Ovary (tissue), 9 donors: ENCODE results near the gene YIF1A. TPM values are rescaled to one million over a fixed set of nuclear protein-coding genes. Genes with fewer than 3 reads are reported as not detected.

ENCODE experiments used
- DNase-seq, 5 donors: peaks; one replicate each; pipeline ENCODE4 v3.0.0-alpha.2; 2019 to 2020
- H3K27ac ChIP-seq, 2 donors: fragments of 200-600 bp; one replicate each; pipeline versions ENCODE4 v1.5.1 to v1.8.0; 2019 to 2022
- H3K27me3 ChIP-seq: fragments of 200-600 bp; one replicate; pipeline ENCODE4 v1.8.0; 2022
- H3K36me3 ChIP-seq: fragments of 200-600 bp; sonication (generic); one replicate; pipeline ENCODE4 v1.5.1; 2019
- H3K4me1 ChIP-seq: one replicate; pipeline ENCODE4 v1.8.1; 2013; ENCODE audit warnings: mild to moderate bottlenecking, moderate library complexity; ENCODE audit not compliant: insufficient read depth
- H3K4me3 ChIP-seq: fragments of 200-600 bp; sonication (generic); one replicate; pipeline ENCODE4 v1.5.1; 2017
- H3K9me3 ChIP-seq, 2 donors: fragments of 200-600 bp in 1 of 2; sonication (generic) in 1 of 2; one replicate each; pipeline versions ENCODE4 v1.5.1 to v1.8.1; 2013 to 2019; ENCODE audit warnings: mild to moderate bottlenecking in 1 of 2, moderate library complexity in 1 of 2
- EP300 ChIP-seq: sonication (generic); formaldehyde crosslinking; IDR thresholded peaks from one replicate; pipeline ENCODE4 v1.6.1; 2017; ENCODE audit warnings: antibody characterized with exemption
- POLR2A ChIP-seq: fragments of 450-650 bp; IDR thresholded peaks from one replicate; pipeline ENCODE4 v1.6.1; 2017; ENCODE audit warnings: antibody characterized with exemption, mild to moderate bottlenecking, moderate library complexity
- whole genome bisulfite sequencing, 3 donors: extraction: QIAGEN DNeasy Blood & Tissue Kit in 1 of 3; methylation state at CpG; one replicate each; pipeline versions ENCODE4 v1.1.5 to v1.1.7; 2013 to 2017; 5-methylcytosine and 5-hydroxymethylcytosine counted together
- intact Hi-C, 4 donors: fragments of 100-400 bp; cut with DNase I; formaldehyde crosslinking; loops; one replicate each; pipeline versions ENCODE4 v1.11.0 to v1.15.1; 2022 to 2023
- polyA plus RNA-seq, 2 donors: library from polyadenylated mRNA; stranded (reverse); fragments of 200-250 nt in 1 of 2; fragments of 350-450 nt in 1 of 2; fragmentation: Illumina TruSeq in 1 of 2; extraction: RNeasy Lipid Tissue Mini Kit (QIAGEN cat#74804) in 1 of 2; gene quantifications; one replicate each; pipeline ENCODE4 v1.2.3, GENCODE V29; 2013 to 2014
- total RNA-seq, 7 donors: library from RNA; depleted of rRNA in 2 of 7; stranded (reverse); fragments of >200 nt in 2 of 7; fragmentation: NEBNext Ultra II Directional in 3 of 7; extraction: Animal tissue kit (Norgen Biotek cat#: 25700) in 3 of 7; gene quantifications; one replicate each; pipeline versions ENCODE4 v1.1.0 to v1.2.4, GENCODE V29; 2016 to 2023
- TF ChIP-seq, protein P1 (sequence below), 3 donors: fragments of 450-650 bp in 2 of 3; fragments of 200-600 bp in 1 of 3; IDR thresholded peaks; one replicate each; pipeline versions ENCODE4 v1.5.1 to v1.8.0; 2016 to 2022; ENCODE audit warnings: antibody characterized with exemption in 3 of 3, mild to moderate bottlenecking in 1 of 3
- donor health status: DM: no; HTN: no; CAD: no; lungs with moderate emphysema.
- donor health status: DM: no; HTN: no; CAD: no.
- donor health status: Bipolar disorder and iron deficiency.
- donor health status: DM: yes; HTN: yes; CAD: no.
- donor health status: DM: no; HTN: no; CAD: no.
- donor health status: DM: yes; HTN: yes; CAD: no.

The YIF1A gene
- total and polyA plus RNA-seq, 9 donors, result 39.3 to 91.0 (median 64.2) TPM

- H3K36me3 ChIP-seq, result no peaks in the 10 kb centered on the region
- no peak for TF ChIP-seq POLR2A
- TF ChIP-seq, protein P1, sequence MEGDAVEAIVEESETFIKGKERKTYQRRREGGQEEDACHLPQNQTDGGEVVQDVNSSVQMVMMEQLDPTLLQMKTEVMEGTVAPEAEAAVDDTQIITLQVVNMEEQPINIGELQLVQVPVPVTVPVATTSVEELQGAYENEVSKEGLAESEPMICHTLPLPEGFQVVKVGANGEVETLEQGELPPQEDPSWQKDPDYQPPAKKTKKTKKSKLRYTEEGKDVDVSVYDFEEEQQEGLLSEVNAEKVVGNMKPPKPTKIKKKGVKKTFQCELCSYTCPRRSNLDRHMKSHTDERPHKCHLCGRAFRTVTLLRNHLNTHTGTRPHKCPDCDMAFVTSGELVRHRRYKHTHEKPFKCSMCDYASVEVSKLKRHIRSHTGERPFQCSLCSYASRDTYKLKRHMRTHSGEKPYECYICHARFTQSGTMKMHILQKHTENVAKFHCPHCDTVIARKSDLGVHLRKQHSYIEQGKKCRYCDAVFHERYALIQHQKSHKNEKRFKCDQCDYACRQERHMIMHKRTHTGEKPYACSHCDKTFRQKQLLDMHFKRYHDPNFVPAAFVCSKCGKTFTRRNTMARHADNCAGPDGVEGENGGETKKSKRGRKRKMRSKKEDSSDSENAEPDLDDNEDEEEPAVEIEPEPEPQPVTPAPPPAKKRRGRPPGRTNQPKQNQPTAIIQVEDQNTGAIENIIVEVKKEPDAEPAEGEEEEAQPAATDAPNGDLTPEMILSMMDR (IDR thresholded peaks at IDR 0.05), result no peak
- no peak for TF ChIP-seq EP300
- intact Hi-C loops, result loop anchor here in 2 of 4 donors (5.0 to 10.0 kb wide), 3 partner anchors 50 to 67 kb away; partner anchors contain the start of gene RIN1 (in 1 of the 2)
- no peaks in the 10 kb centered on the region for H3K27me3 ChIP-seq
- H3K4me3 ChIP-seq, result no peak overlapping the region
- peak in 1 of 5 donors; percentile 28 for DNase-seq
- WGBS, 3 donors, result 89 to 95% (median 90%) methylated on average over 16 of the region's 16 CpGs
- no peak overlapping the region for H3K27ac ChIP-seq
- H3K4me1 ChIP-seq, result peaks cover 10% of the 10 kb centered on the region
- H3K9me3 ChIP-seq, result no peaks in the 10 kb centered on the region
Observed at GRCh38 chr11:66284526-66285078, 4.3 kb downstream of the YIF1A start.

GRCh38 chr11:66283461-66284105 is 5.4 kb downstream of the YIF1A start:
- peaks cover 10% of the 10 kb centered on the region for H3K4me1 ChIP-seq
- intact Hi-C loops, result loop anchor here in 2 of 4 donors (5.0 to 10.0 kb wide), 3 partner anchors 51 to 66 kb away; partner anchors contain the start of gene RIN1 (in 1 of the 2)

DNA sequence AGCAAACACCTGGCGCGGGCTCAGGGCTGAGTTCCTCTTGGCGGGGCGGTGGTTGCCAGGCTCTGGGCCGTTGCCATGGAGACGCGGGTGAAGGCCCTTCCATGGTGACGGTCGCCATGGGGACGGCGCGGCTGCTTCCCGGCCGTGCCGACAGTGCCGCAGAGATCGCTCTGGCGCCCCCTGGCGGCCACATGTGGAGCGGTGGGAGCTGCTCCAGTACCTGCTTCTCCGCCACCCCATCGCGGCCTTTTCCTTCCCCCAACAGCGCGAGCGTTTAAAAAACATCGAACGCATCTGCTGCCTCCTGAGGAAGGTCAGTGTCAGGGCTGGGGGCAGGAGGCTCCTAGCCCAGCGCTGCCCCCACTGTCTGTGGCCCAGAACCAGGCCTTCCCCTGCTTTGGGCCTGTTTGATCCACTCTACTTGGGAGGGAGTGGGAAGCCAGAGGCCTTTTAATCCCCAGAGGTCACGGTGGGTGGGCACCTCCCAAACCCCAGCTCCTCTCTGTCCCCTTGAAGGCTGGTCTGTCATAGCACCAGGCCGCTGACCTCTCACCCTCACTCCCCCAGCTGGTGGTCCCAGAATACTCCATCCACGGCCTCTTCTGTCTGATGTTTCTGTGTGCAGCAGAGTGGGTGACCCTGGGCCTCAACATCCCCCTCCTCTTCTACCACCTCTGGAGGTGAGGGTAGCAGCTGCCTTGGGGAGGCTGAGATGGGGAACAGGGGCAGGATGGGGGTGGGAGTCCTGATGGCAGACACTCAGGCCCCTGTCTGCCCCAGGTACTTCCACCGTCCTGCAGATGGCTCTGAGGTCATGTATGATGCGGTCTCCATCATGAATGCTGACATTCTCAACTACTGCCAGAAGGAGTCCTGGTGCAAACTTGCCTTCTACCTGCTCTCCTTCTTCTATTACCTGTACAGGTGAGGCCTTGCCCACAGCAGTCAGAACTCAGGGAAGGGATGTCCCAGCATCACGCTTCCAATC is 6.2 kb downstream of the YIF1A start:
- peak; percentile 97 to 100 (median 98) for DNase-seq
- Histone ChIP-seq H3K36me3 (no peaks in the 10 kb centered on the region), H3K27me3 (no peaks in the 10 kb centered on the region), H3K27ac (no peak overlapping the region), H3K4me3 (no peak overlapping the region), H3K9me3 (no peaks in the 10 kb centered on the region), H3K4me1 (peaks cover 6% of the 10 kb centered on the region)
- intact Hi-C loops, result loop anchor here in 3 of 4 donors (1.0 to 10.0 kb wide), 4 partner anchors 52 to 65 kb away; partner anchors contain the start of gene RIN1 (in 1 of the 3)
- TF ChIP-seq POLR2A, result no peak
- TF ChIP-seq, protein P1 (IDR thresholded peaks at IDR 0.05), result peak; percentile 97 to 99 (median 99)
- 13 to 15% (median 13%) methylated on average over 31 to 35 of the region's 35 CpGs for WGBS, 3 donors

More at GRCh38 chr11:66283461-66284105, 5.4 kb downstream of the YIF1A start:
- no peaks in the 10 kb centered on the region for H3K27me3 ChIP-seq
- DNase-seq, result peak in 2 of 5 donors; percentile 42 to 44
- TF ChIP-seq, protein P1 (IDR thresholded peaks at IDR 0.05), result no peak
- TF ChIP-seq EP300, result no peak
- TF ChIP-seq POLR2A, result no peak
- H3K4me3 ChIP-seq, result no peak overlapping the region
- H3K27ac ChIP-seq, result no peak overlapping the region
- H3K9me3 ChIP-seq, result no peaks in the 10 kb centered on the region
- no peaks in the 10 kb centered on the region for H3K36me3 ChIP-seq
- WGBS, 3 donors, result 77 to 78% (median 78%) methylated on average over 14 of the region's 14 CpGs
